Astrocyte (in vitro differentiated cells and primary cell): ENCODE measurements around the gene SLC6A13.

Experiments
- EZH2 ChIP-seq: IDR thresholded peaks from 2 replicates; pipeline ENCODE4 v1.6.1; 2012; ENCODE audit warnings: mild to moderate bottlenecking, low read length, inconsistent platforms; ENCODE audit not compliant: insufficient read depth
- TF ChIP-seq, protein P1 (sequence below): IDR thresholded peaks from 2 replicates; pipeline ENCODE4 v1.5.1; 2011; ENCODE audit warnings: low read depth, mild to moderate bottlenecking, inconsistent platforms, low read length, moderate library complexity; ENCODE audit not compliant: insufficient read depth

DNA sequence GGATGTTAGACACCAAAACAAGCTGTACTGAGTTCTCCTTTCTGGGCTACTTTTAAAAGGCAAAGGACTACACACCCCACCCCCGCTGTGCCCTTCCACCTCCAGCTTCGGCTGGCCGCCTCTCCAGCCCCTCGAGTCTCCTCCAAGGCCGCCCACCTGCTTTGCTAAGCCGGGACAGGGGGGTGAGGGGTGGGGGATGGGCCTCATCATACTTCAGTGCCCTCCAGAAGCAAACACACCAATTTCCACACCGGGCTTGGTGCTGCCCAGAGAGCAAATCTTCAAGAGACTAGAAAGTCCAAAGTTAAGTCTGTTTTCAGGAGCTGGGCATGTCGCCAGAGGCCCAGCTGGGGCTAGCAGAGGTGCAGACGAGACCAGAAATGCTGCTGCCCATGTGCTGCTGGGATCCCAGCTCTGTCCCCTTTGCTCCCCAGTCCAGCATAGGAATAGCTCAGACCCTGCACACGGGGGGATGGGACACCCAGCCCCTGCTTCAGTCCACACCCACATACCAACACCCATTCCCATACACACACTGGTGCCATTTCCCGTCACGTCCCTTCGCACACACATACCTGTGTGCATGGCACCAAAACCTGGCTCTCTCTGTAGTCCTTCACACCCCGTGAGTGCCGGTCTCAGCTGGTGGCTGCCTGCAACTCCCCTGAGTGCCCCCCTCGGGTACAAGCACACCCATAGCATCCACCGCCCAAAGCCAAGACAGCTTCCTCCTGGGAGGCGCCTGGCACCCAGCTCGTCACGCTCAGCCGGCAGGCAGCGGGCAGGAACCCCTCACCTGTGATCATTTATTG is 49.7 kb downstream of the SLC6A13 start:
- TF ChIP-seq, protein P1, sequence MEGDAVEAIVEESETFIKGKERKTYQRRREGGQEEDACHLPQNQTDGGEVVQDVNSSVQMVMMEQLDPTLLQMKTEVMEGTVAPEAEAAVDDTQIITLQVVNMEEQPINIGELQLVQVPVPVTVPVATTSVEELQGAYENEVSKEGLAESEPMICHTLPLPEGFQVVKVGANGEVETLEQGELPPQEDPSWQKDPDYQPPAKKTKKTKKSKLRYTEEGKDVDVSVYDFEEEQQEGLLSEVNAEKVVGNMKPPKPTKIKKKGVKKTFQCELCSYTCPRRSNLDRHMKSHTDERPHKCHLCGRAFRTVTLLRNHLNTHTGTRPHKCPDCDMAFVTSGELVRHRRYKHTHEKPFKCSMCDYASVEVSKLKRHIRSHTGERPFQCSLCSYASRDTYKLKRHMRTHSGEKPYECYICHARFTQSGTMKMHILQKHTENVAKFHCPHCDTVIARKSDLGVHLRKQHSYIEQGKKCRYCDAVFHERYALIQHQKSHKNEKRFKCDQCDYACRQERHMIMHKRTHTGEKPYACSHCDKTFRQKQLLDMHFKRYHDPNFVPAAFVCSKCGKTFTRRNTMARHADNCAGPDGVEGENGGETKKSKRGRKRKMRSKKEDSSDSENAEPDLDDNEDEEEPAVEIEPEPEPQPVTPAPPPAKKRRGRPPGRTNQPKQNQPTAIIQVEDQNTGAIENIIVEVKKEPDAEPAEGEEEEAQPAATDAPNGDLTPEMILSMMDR, result no peak
- peak; percentile 53 for TF ChIP-seq EZH2
